H9 (cell line): ENCODE measurements around the gene SEC61A2. TPM values are rescaled to one million over a fixed set of nuclear protein-coding genes. Genes with fewer than 3 reads are reported as not detected.

Source experiments
- DNase-seq: peaks from one replicate; pipeline ENCODE4 v3.0.0-alpha.2; 2017
- H2AFZ ChIP-seq: one replicate; pipeline ENCODE4 v1.6.1; 2013; ENCODE audit warnings: mild to moderate bottlenecking, low read length, control low read depth, moderate library complexity
- H2AK5ac ChIP-seq: 2 replicates; pipeline ENCODE4 v1.6.1; 2013; ENCODE audit warnings: low read length, control low read depth, mixed read lengths; ENCODE audit not compliant: insufficient read length
- H2BK120ac ChIP-seq: one replicate; pipeline ENCODE4 v1.6.1; 2013; ENCODE audit warnings: low read depth, mild to moderate bottlenecking, low read length, control low read depth, inconsistent platforms; ENCODE audit not compliant: poor library complexity, severe bottlenecking
- H2BK12ac ChIP-seq: 2 replicates; pipeline ENCODE4 v1.6.1; 2013; ENCODE audit warnings: low read length, control low read depth, mixed read lengths, low read depth; ENCODE audit not compliant: insufficient read length
- H2BK15ac ChIP-seq: 2 replicates; pipeline ENCODE4 v1.6.1; 2013; ENCODE audit warnings: low read depth, low read length, control low read depth
- H2BK20ac ChIP-seq: one replicate; pipeline ENCODE4 v1.6.1; 2013; ENCODE audit warnings: low read depth, mild to moderate bottlenecking, low read length, control low read depth, inconsistent platforms; ENCODE audit not compliant: poor library complexity, severe bottlenecking
- H2BK5ac ChIP-seq: 2 replicates; pipeline ENCODE4 v1.6.1; 2013; ENCODE audit warnings: low read length, control low read depth, mixed read lengths; ENCODE audit not compliant: insufficient read length
- H3K14ac ChIP-seq: 2 replicates; pipeline ENCODE4 v1.6.1; 2013; ENCODE audit warnings: low read length, control low read depth; ENCODE audit not compliant: insufficient read depth
- H3K18ac ChIP-seq: 2 replicates; pipeline ENCODE4 v1.6.1; 2013; ENCODE audit warnings: low read depth, mild to moderate bottlenecking, mixed read lengths, low read length, control low read depth; ENCODE audit not compliant: insufficient read length
- H3K23ac ChIP-seq: 2 replicates; pipeline ENCODE4 v1.6.1; 2013; ENCODE audit warnings: low read length, control low read depth, mixed read lengths, low read depth; ENCODE audit not compliant: insufficient read length
- H3K23me2 ChIP-seq: 2 replicates; pipeline ENCODE4 v1.6.1; 2013; ENCODE audit warnings: low read depth, mild to moderate bottlenecking, mixed read lengths, low read length, control low read depth; ENCODE audit not compliant: insufficient read length, poor library complexity, severe bottlenecking
- H3K27ac ChIP-seq: 2 replicates; pipeline ENCODE4 v1.5.1; 2013; ENCODE audit warnings: low read length, control low read depth, mixed read lengths, low read depth; ENCODE audit not compliant: insufficient read length
- H3K27me3 ChIP-seq: 2 replicates; pipeline ENCODE4 v1.6.1; 2013; ENCODE audit warnings: low read length, control low read depth, inconsistent platforms; ENCODE audit not compliant: insufficient read depth
- H3K4ac ChIP-seq: 2 replicates; pipeline ENCODE4 v1.6.1; 2013; ENCODE audit warnings: low read depth, mild to moderate bottlenecking, control low read depth, inconsistent platforms, low read length, moderate library complexity
- H3K4me1 ChIP-seq: 2 replicates; pipeline ENCODE4 v1.6.1; 2013; ENCODE audit warnings: low read length, control low read depth, inconsistent platforms; ENCODE audit not compliant: insufficient read depth
- H3K4me2 ChIP-seq: 2 replicates; pipeline ENCODE4 v1.6.1; 2013; ENCODE audit warnings: low read length, control low read depth, mixed read lengths; ENCODE audit not compliant: insufficient read length, insufficient read depth
- H3K56ac ChIP-seq: 2 replicates; pipeline ENCODE4 v1.6.1; 2013; ENCODE audit warnings: low read depth, mild to moderate bottlenecking, mixed read lengths, low read length, control low read depth; ENCODE audit not compliant: insufficient read length
- H3K79me1 ChIP-seq: 2 replicates; pipeline ENCODE4 v1.6.1; 2013; ENCODE audit warnings: low read depth, mild to moderate bottlenecking, moderate library complexity, low read length, control low read depth, inconsistent platforms; ENCODE audit not compliant: insufficient read depth, poor library complexity, severe bottlenecking
- H3K79me2 ChIP-seq: 2 replicates; pipeline ENCODE4 v1.6.1; 2013; ENCODE audit warnings: low read length, control low read depth, inconsistent platforms; ENCODE audit not compliant: insufficient read depth
- H3K9ac ChIP-seq: 2 replicates; pipeline ENCODE4 v1.6.1; 2013; ENCODE audit warnings: low read length, control low read depth, mixed read lengths; ENCODE audit not compliant: insufficient read length; ENCODE audit errors: extremely low read depth
- H3K9me3 ChIP-seq: one replicate; pipeline ENCODE4 v1.6.1; 2013; ENCODE audit warnings: low read depth, low read length, inconsistent platforms; ENCODE audit not compliant: control insufficient read depth
- H3T11ph ChIP-seq: one replicate; pipeline ENCODE4 v1.6.1; 2013; ENCODE audit warnings: mild to moderate bottlenecking, low read length, control low read depth, inconsistent platforms
- H4K20me1 ChIP-seq: one replicate; pipeline ENCODE4 v1.6.1; 2013; ENCODE audit not compliant: control insufficient read depth, insufficient read length, insufficient read depth
- H4K5ac ChIP-seq: 2 replicates; pipeline ENCODE4 v1.6.1; 2013; ENCODE audit warnings: low read depth, mild to moderate bottlenecking, mixed read lengths, low read length, control low read depth; ENCODE audit not compliant: insufficient read length
- H4K8ac ChIP-seq: replicated peaks from 2 replicates; pipeline ENCODE4 v1.6.1; 2013; ENCODE audit warnings: low read length, control low read depth, mixed read lengths, low read depth; ENCODE audit not compliant: insufficient read length
- H4K91ac ChIP-seq: 2 replicates; pipeline ENCODE4 v1.6.1; 2013; ENCODE audit warnings: low read depth, mild to moderate bottlenecking, moderate library complexity, mixed read lengths, low read length, control low read depth; ENCODE audit not compliant: insufficient read length
- H3K27ac Mint-ChIP-seq, 3 experiments: 2 replicates in 2 of 3; 3 replicates in 1 of 3; pipeline ENCODE4 v1.8.0; 2020 to 2021; ENCODE audit warnings: mixed read lengths in 3 of 3, mild to moderate bottlenecking in 1 of 3, moderate library complexity in 1 of 3
- H3K27me3 Mint-ChIP-seq: 2 replicates; pipeline ENCODE4 v1.8.0; 2021; ENCODE audit warnings: low read depth, mild to moderate bottlenecking, moderate library complexity, mixed read lengths
- H3K36me3 Mint-ChIP-seq, 3 experiments: 2 replicates in 2 of 3; 3 replicates in 1 of 3; pipeline ENCODE4 v1.8.0; 2020 to 2021; ENCODE audit warnings: low read depth in 3 of 3, mixed read lengths in 3 of 3; ENCODE audit not compliant: insufficient read depth in 1 of 3
- H3K4me1 Mint-ChIP-seq, 2 experiments: 2 replicates each; pipeline ENCODE4 v1.8.0; 2020; ENCODE audit warnings: mixed read lengths in 2 of 2
- H3K4me3 Mint-ChIP-seq, 2 experiments: 2 replicates in 1 of 2; 3 replicates in 1 of 2; pipeline ENCODE4 v1.8.0; 2020 to 2021; ENCODE audit warnings: mild to moderate bottlenecking in 2 of 2, mixed read lengths in 2 of 2, moderate library complexity in 1 of 2
- H3K9me3 Mint-ChIP-seq, 2 experiments: 2 replicates in 1 of 2; 3 replicates in 1 of 2; pipeline ENCODE4 v1.8.0; 2020; ENCODE audit warnings: mild to moderate bottlenecking in 2 of 2, mixed read lengths in 2 of 2, moderate library complexity in 1 of 2
- CTCF ChIP-seq: fragments of 200-600 bp; sonication (generic); conservative IDR thresholded peaks from 3 replicates; pipeline ENCODE4 v1.8.0; 2021; ENCODE audit warnings: antibody characterized with exemption, mild to moderate bottlenecking
- WGBS: extraction: QIAGEN DNeasy Blood & Tissue Kit; methylation state at CpG from one replicate; pipeline ENCODE4 v1.1.7; 2013; ENCODE audit warnings: missing lambda C conversion rate, low lambda C conversion rate, mixed read lengths; ENCODE audit not compliant: insufficient read length; ENCODE audit errors: extremely low coverage; 5-methylcytosine and 5-hydroxymethylcytosine counted together
- total RNA-seq: library from RNA; stranded (reverse); gene quantifications from 2 replicates; pipeline ENCODE4 v1.2.1, GENCODE V29; 2021

SEC61A2 gene
- total RNA-seq, 1 experiment from 2014 or later, result 13.9 TPM

GRCh38 chr10:12200850-12201249, 71.4 kb downstream of the SEC61A2 start:
- Histone ChIP-seq H3K23me2 (no peaks in the 10 kb centered on the region), H4K91ac (no peak overlapping the region), H3K23ac (no peak overlapping the region), H3K27ac (no peak overlapping the region), H2AFZ (no peak overlapping the region), H3K79me2 (peaks cover 24% of the 10 kb centered on the region), H3K18ac (no peak overlapping the region), H3K27me3 (no peaks in the 10 kb centered on the region), H3K9me3 (no peaks in the 10 kb centered on the region), H2BK12ac (no peak overlapping the region), H4K20me1 (no peaks in the 10 kb centered on the region), H3T11ph (no peak overlapping the region), H3K4ac (no peak overlapping the region), H3K56ac (no peak overlapping the region), H2BK120ac (no peak overlapping the region), H2BK5ac (no peak overlapping the region), H4K5ac (no peak overlapping the region), H3K9ac (no peak overlapping the region), H3K14ac (no peak overlapping the region), H4K8ac (no peak overlapping the region), H3K79me1 (peaks cover 11% of the 10 kb centered on the region), H3K4me1 (no peaks in the 10 kb centered on the region), H3K4me2 (no peak overlapping the region), H2BK20ac (no peak overlapping the region), H2BK15ac (no peak overlapping the region), H2AK5ac (no peak overlapping the region)
- Mint-ChIP-seq H3K27ac (no peak overlapping the region), H3K4me3 (no peak overlapping the region), H3K36me3 (peaks cover 22 to 57% (median 47%) of the 10 kb centered on the region in 3 experiments; a peak in 6 of 7 replicates), H3K4me1 (peaks cover 0 to 9% of the 10 kb centered on the region in 2 experiments; a peak in 2 of 4 replicates), H3K27me3 (no peaks in the 10 kb centered on the region), H3K9me3 (no peaks in the 10 kb centered on the region; a peak in 1 of 5 replicates)
- no peak for TF ChIP-seq CTCF
- WGBS, result no CpG with 5 or more reads among the region's 5 CpGs
- no peak for DNase-seq
